Osteocyte (in vitro differentiated cells): ENCODE data around the gene CAMK1D. TPM values are rescaled to one million over a fixed set of nuclear protein-coding genes. Genes with fewer than 3 reads are reported as not detected.

ENCODE experiments used
- DNase-seq: peaks from one replicate; pipeline ENCODE4 v3.0.0; 2021; ENCODE audit warnings: mixed read lengths; ENCODE audit not compliant: unreplicated experiment; ENCODE audit errors: extremely low spot score
- H3K27ac Mint-ChIP-seq: one replicate; pipeline ENCODE4 v1.8.0; 2021; ENCODE audit warnings: mild to moderate bottlenecking, mixed read lengths; ENCODE audit not compliant: unreplicated experiment
- H3K27me3 Mint-ChIP-seq: one replicate; pipeline ENCODE4 v1.8.0; 2021; ENCODE audit warnings: mixed read lengths; ENCODE audit not compliant: unreplicated experiment
- H3K36me3 Mint-ChIP-seq: one replicate; pipeline ENCODE4 v1.8.0; 2021; ENCODE audit warnings: mixed read lengths; ENCODE audit not compliant: unreplicated experiment
- H3K4me1 Mint-ChIP-seq: one replicate; pipeline ENCODE4 v1.8.0; 2021; ENCODE audit warnings: mixed read lengths; ENCODE audit not compliant: unreplicated experiment
- H3K4me3 Mint-ChIP-seq: one replicate; pipeline ENCODE4 v1.8.0; 2021; ENCODE audit warnings: mild to moderate bottlenecking, moderate library complexity, mixed read lengths; ENCODE audit not compliant: unreplicated experiment
- H3K9me3 Mint-ChIP-seq: one replicate; pipeline ENCODE4 v1.8.0; 2021; ENCODE audit warnings: mixed read lengths; ENCODE audit not compliant: unreplicated experiment
- CTCF ChIP-seq: fragments of 200-600 bp; sonication (generic); IDR thresholded peaks from 2 replicates; pipeline ENCODE4 v1.5.0; 2021; ENCODE audit warnings: antibody characterized with exemption, mild to moderate bottlenecking, moderate library complexity
- total RNA-seq: library from RNA; stranded (reverse); gene quantifications from 2 replicates; pipeline ENCODE4 v1.2.1, GENCODE V29; 2021

CAMK1D gene
- total RNA-seq, 1 donor from 2014 or later = 13.7 TPM

DNA sequence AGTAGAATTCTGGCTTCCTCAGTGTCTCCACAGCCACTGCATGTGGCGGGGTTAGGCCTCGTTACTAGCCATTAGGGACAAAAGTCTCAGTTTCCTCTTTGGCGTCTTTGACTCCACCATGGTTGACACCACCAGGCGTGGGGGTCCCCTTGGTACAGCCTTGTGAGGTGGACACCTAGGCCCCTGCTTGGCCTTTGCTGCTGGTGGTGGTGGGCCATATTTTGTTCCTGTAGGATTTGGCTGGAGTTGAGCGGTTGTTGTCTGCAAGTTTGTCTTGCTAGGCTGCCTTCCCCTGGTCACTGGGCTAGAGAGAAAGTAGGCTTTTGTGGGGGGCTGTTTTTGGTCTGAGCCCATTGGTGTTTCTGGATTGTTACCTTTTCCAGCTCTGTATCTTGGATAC is 272.7 kb downstream of the CAMK1D start:
- no peaks in the 10 kb centered on the region for H3K36me3 Mint-ChIP-seq
- no peak for TF ChIP-seq CTCF
- no peaks in the 10 kb centered on the region for H3K9me3 Mint-ChIP-seq
- H3K4me1 Mint-ChIP-seq = peaks cover 5% of the 10 kb centered on the region
- no peak overlapping the region for H3K4me3 Mint-ChIP-seq
- no peaks in the 10 kb centered on the region for H3K27me3 Mint-ChIP-seq
- no peak overlapping the region for H3K27ac Mint-ChIP-seq
- peak; percentile 51 for DNase-seq

DNA sequence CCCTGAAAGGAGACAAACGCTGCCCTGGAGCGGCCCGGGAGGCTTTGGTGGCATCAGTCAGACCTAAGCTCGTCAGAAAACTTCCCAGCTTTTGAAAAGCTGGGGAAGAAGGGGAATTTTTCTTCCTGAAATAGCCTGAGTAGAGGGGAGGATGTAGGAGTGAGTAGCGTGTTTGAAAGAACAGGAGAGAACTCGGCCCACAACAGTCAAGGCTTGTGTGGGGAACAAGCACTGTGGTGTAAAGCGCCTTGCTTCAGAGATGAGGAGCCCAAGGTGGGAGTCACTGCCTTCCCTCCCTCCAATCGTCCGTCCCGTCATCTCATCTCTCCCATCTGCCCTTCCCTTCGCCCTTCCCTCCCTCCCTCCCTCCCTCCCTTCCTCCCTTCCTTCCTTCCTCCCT is 273.3 kb downstream of the CAMK1D start:
- Mint-ChIP-seq H3K27me3 (no peaks in the 10 kb centered on the region), H3K36me3 (no peaks in the 10 kb centered on the region), H3K4me1 (peaks cover 5% of the 10 kb centered on the region), H3K4me3 (no peak overlapping the region), H3K9me3 (no peaks in the 10 kb centered on the region), H3K27ac (no peak overlapping the region)
- no peak for DNase-seq
- no peak for TF ChIP-seq CTCF

DNA sequence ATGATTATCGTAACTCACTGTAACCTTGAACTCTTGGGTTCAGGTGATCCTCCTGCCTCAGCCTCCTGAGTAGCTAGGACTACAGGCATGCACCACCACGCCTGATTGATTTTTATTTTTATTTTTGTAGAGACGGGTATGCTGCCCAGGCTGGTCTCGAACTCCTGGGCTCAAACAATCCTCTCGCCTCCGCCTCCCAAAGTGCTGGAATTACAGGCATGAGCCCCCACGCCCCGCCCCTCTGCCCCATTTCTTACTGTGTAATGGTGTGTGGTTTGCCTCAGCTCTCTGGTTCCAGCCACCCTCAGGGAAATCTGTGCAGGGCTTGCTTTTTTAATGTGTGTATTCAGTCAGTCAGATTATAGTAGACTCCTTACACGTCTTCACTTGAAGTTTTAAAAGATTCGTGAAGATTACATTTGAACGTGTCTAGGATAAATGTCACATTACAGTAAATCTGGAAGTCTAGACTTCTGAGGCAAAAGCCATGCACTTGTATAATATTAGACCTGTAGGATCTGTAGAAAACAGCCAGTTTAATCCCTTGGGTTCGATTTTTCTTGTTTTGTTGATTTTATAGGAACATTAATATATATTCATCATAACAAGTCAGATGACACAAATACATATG is 276.2 kb downstream of the CAMK1D start:
- no peaks in the 10 kb centered on the region for H3K9me3 Mint-ChIP-seq
- no peaks in the 10 kb centered on the region for H3K27me3 Mint-ChIP-seq

GRCh38 chr10:12628153-12628552 is 278.8 kb downstream of the CAMK1D start:
- DNase-seq = no peak
- Mint-ChIP-seq H3K4me1 (peaks cover 3% of the 10 kb centered on the region), H3K9me3 (peaks cover 6% of the 10 kb centered on the region), H3K36me3 (peaks cover 3% of the 10 kb centered on the region), H3K27me3 (no peaks in the 10 kb centered on the region), H3K27ac (no peak overlapping the region), H3K4me3 (no peak overlapping the region)
- no peak for TF ChIP-seq CTCF

More for the DNA sequence above, 276.2 kb downstream of the CAMK1D start:
- DNase-seq = peak; percentile 70
- H3K36me3 Mint-ChIP-seq = no peaks in the 10 kb centered on the region
- H3K4me1 Mint-ChIP-seq = peaks cover 2% of the 10 kb centered on the region
- H3K27ac Mint-ChIP-seq = no peak overlapping the region
- no peak for TF ChIP-seq CTCF
- no peak overlapping the region for H3K4me3 Mint-ChIP-seq

DNA sequence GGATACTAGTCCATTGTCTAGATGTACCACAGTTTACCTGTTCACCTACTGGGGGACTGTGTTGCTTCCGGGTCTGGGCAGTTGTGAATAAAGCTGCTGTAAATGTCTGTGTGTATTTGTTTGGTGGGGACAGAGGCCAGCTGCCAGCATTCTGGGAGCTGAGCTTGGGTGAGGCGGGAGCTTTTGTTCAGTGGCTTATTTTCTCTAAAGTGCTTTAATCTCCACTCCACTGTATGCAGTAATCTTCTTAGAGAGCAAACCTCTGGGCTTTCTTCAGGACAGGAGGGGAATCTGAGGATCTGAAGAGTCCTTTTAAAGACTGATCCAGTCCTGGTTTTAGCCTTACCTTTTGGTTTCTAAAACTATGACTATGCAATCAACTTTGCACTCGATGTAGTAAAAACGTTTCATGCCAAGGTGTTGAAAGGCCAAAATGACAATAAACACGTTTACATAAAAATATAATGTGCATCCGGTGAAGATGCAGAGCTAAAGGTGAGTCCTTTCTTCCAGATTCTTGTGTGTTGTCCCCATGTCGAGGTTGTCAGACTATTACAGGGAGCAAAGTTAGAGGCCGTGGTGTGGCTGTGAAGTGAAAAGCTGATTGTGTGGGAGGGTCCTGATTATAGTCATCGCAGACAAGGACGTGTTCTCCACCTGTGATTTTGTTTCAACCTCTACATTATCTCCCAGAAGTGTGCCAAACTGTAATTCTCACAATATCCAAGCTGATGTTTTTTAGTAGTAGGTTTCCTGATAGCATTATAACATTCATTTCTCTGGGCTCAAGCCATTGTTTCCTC is 279.8 kb downstream of the CAMK1D start:
- H3K27me3 Mint-ChIP-seq = no peaks in the 10 kb centered on the region
- H3K4me1 Mint-ChIP-seq = peaks cover 3% of the 10 kb centered on the region
- peak; percentile 30 for DNase-seq
- peaks cover 3% of the 10 kb centered on the region for H3K36me3 Mint-ChIP-seq
- H3K4me3 Mint-ChIP-seq = no peak overlapping the region
- TF ChIP-seq CTCF = no peak
- peaks cover 6% of the 10 kb centered on the region for H3K9me3 Mint-ChIP-seq
- H3K27ac Mint-ChIP-seq = no peak overlapping the region
